Lower leg skin (tissue), 3 donors: Measurements from ENCODE around the gene USP13.

Source experiments
- CTCF ChIP-seq, 3 donors: fragments of 450-650 bp; IDR thresholded peaks; one replicate each; pipeline ENCODE4 v1.5.1; 2016; ENCODE audit warnings: antibody characterized with exemption in 3 of 3, mild to moderate bottlenecking in 3 of 3, moderate library complexity in 2 of 3
- POLR2A ChIP-seq, 2 donors: fragments of 450-650 bp; IDR thresholded peaks; one replicate each; pipeline ENCODE4 v1.6.1; 2016 to 2017; ENCODE audit warnings: antibody characterized with exemption in 2 of 2, mild to moderate bottlenecking in 1 of 2, moderate library complexity in 1 of 2

DNA sequence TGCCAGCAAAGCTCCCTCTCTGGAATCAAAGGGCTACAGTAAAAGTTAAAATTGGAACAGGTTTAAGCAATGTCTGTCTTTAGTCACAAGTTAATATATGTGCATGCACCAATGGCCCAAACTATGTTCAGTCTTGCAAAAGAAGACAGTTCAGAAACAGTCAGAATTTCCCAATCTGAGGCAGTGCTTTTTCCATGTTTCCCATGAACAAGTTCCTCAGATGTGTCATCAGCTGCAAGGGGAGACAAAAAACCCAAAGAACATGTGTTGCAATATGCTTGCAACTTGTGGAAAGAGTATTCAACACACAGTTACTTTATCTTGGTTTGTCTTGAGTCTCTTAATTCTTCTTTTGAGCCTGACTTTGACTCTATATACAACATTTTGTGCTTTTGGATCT is 148.4 kb downstream of the USP13 start:
- TF ChIP-seq CTCF (IDR thresholded peaks at IDR 0.05) (no peak), POLR2A (IDR thresholded peaks at IDR 0.05) (no peak)
